Adrenal gland (tissue), 12 donors: ENCODE measurements around the gene DPH7. TPM values are rescaled to one million over a fixed set of nuclear protein-coding genes. Genes with fewer than 3 reads are reported as not detected.
"Not testable (repeated sequence)": the region's sequence is repeated elsewhere in the genome, so short reads cannot be mapped to it uniquely, and the experiment has no call there.

Experiments used
- DNase-seq, 7 donors: peaks; one replicate each; pipeline ENCODE4 v3.0.0-alpha.2; 2019 to 2020
- H3K27ac ChIP-seq, 5 donors: fragments of 200-600 bp; sonication (generic) in 4 of 5; 1 replicate in 3 of 5; 2 replicates in 2 of 5; pipeline versions ENCODE4 v1.5.1 to v1.8.0; 2016 to 2020; ENCODE audit warnings: mild to moderate bottlenecking in 1 of 5
- H3K27me3 ChIP-seq: fragments of 200-600 bp; 2 replicates; pipeline ENCODE4 v1.8.0; 2021
- H3K36me3 ChIP-seq, 2 donors: fragments of 200-600 bp; replicated peaks in 1 of 2; 1 replicate in 1 of 2; 2 replicates in 1 of 2; pipeline versions ENCODE4 v1.5.1 to v1.8.0; 2018 to 2022
- H3K4me1 ChIP-seq, 2 donors: fragments of 200-600 bp; replicated peaks in 1 of 2; 1 replicate in 1 of 2; 2 replicates in 1 of 2; pipeline versions ENCODE4 v1.5.1 to v1.8.0; 2018 to 2021
- H3K4me3 ChIP-seq, 4 donors: fragments of 200-600 bp; sonication (generic) in 3 of 4; one replicate each; pipeline ENCODE4 v1.5.1; 2016 to 2018
- H3K9me3 ChIP-seq, 3 donors: fragments of 200-600 bp; sonication (generic) in 1 of 3; replicated peaks in 1 of 3; 1 replicate in 2 of 3; 2 replicates in 1 of 3; pipeline versions ENCODE4 v1.5.1 to v1.8.0; 2016 to 2021
- POLR2A ChIP-seq, 2 donors: fragments of 450-650 bp; IDR thresholded peaks; one replicate each; pipeline ENCODE4 v1.6.1; 2017; ENCODE audit warnings: antibody characterized with exemption in 2 of 2, mild to moderate bottlenecking in 2 of 2, moderate library complexity in 1 of 2
- WGBS, 4 donors: extraction: QIAGEN DNeasy Blood & Tissue Kit in 2 of 4; methylation state at CpG; one replicate each; pipeline versions ENCODE4 v1.1.5 to v1.1.7; 2013 to 2017; 5-methylcytosine and 5-hydroxymethylcytosine counted together
- intact Hi-C, 2 donors: fragments of 100-400 bp; cut with DNase I; formaldehyde crosslinking; loops; one replicate each; pipeline versions ENCODE4 v1.14.1 to v1.15.0; 2022 to 2023
- polyA plus RNA-seq, 3 donors: library from polyadenylated mRNA; stranded (reverse); fragments of 200-250 nt in 2 of 3; fragments of 350-450 nt in 1 of 3; fragmentation: Illumina TruSeq in 1 of 3; extraction: RNeasy Lipid Tissue Mini Kit (QIAGEN cat#74804) in 1 of 3; gene quantifications; one replicate each; pipeline ENCODE4 v1.2.3, GENCODE V29; 2013 to 2014
- total RNA-seq, 9 donors: library from RNA; depleted of rRNA in 4 of 9; stranded (reverse); fragments of >200 nt in 4 of 9; fragments of 120-200 nt in 1 of 9; fragmentation: NEBNext Ultra II Directional in 1 of 9; extraction: Animal tissue kit (Norgen Biotek cat#: 25700) in 1 of 9; gene quantifications; one replicate each; pipeline versions ENCODE4 v1.1.0 to v1.2.4, GENCODE V29; 2013 to 2023
- TF ChIP-seq, protein P1 (sequence below), 6 experiments: fragments of 450-650 bp in 4 of 6; fragments of 200-600 bp in 2 of 6; sonication (generic) in 1 of 6; IDR thresholded peaks; 1 replicate in 5 of 6; 2 replicates in 1 of 6; pipeline versions ENCODE4 v1.5.1 to v1.8.0; 2016 to 2021; ENCODE audit warnings: antibody characterized with exemption in 6 of 6, mild to moderate bottlenecking in 2 of 6, moderate library complexity in 1 of 6
- donor health status: healthy with polysubstance abuse.
- donor health status: Bipolar disorder and iron deficiency.
- donor health status: DM: yes; HTN: yes; CAD: no.
- donor health status: DM: no; HTN: no; CAD: no.
- donor health status: DM: no; HTN: no; CAD: no.
- donor health status: DM: yes; HTN: yes; CAD: no.

DPH7 gene
- total and polyA plus RNA-seq, 12 donors = 17.2 to 88.3 (median 28.9) TPM

DNA sequence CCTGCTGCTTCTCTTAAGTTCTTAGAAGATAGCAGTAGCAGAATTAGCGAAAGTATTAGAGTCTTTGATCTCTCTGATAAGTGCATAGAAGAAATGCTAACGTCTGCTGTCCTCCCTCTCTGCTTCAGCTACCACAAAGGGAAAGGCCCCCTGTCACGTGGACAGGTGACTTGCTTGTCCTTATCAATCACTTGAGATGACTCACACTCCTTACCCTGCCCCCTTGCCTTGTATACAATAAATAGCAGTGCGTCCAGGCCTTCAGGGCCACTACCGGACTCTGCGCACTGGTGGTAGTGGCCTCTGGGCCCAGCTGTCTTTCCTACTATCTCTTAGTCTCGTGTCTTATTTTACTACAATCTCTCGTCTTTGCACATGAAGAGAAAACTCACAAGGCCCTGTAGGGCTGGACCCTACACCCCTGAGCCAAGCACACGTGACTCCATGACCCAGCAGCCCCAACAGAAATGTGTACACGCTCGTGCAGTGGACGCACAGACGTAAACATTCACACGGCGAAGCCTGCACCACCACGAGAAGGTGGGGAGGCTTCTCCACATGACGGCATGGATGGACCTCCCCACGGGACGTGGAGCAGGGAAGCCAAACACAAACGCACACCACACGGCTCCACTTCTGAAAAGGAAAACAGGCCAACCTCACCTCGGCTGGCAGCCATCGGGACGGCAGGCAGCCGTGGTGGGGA lies 66.8 kb downstream of the DPH7 start:
- Histone ChIP-seq H3K27ac (peak overlapping the region in 2 of 5 donors; percentile 21 to 66), H3K4me3 (no peak overlapping the region), H3K4me1 (no peaks in the 10 kb centered on the region), H3K36me3 (no peaks in the 10 kb centered on the region), H3K27me3 (no peaks in the 10 kb centered on the region), H3K9me3 (no peaks in the 10 kb centered on the region)
- 78 to 85% (median 82%) methylated on average over 23 to 25 of the region's 25 CpGs for WGBS, 4 donors
- intact Hi-C loops = no loop called here
- DNase-seq = peak in 3 of 7 donors; percentile 43 to 63 (median 55)
- no peak for TF ChIP-seq POLR2A (IDR thresholded peaks at IDR 0.05)
- TF ChIP-seq, protein P1, sequence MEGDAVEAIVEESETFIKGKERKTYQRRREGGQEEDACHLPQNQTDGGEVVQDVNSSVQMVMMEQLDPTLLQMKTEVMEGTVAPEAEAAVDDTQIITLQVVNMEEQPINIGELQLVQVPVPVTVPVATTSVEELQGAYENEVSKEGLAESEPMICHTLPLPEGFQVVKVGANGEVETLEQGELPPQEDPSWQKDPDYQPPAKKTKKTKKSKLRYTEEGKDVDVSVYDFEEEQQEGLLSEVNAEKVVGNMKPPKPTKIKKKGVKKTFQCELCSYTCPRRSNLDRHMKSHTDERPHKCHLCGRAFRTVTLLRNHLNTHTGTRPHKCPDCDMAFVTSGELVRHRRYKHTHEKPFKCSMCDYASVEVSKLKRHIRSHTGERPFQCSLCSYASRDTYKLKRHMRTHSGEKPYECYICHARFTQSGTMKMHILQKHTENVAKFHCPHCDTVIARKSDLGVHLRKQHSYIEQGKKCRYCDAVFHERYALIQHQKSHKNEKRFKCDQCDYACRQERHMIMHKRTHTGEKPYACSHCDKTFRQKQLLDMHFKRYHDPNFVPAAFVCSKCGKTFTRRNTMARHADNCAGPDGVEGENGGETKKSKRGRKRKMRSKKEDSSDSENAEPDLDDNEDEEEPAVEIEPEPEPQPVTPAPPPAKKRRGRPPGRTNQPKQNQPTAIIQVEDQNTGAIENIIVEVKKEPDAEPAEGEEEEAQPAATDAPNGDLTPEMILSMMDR (IDR thresholded peaks at IDR 0.05) = no peak

DNA sequence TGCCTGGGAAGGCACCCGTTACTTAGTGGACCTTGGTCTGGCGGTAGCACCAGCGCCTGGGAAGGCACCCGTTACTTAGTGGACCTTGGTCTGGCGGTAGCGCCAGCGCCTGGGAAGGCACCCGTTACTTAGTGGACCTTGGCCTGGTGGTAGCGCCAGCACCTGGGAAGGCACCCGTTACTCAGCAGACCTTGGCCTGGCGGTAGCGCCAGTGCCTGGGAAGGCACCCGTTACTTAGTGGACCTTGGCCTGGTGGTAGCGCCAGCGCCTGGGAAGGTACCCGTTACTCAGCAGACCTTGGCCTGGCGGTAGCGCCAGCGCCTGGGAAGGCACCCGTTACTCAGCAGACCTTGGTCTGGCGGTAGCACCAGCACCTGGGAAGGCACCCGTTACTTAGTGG lies 67.6 kb downstream of the DPH7 start:
- intact Hi-C loops, H3K27me3 ChIP-seq, H3K4me1 ChIP-seq, H3K9me3 ChIP-seq, H3K4me3 ChIP-seq, H3K36me3 ChIP-seq: not testable (repeated sequence)
- WGBS, 4 donors = 55 to 74% (median 64%) methylated on average over 1 to 22 of the region's 22 CpGs
- DNase-seq = peak in 3 of 7 donors; percentile 45 to 55 (median 46)
- peak overlapping the region in 2 of 5 donors; percentile 21 to 66 for H3K27ac ChIP-seq

DNA sequence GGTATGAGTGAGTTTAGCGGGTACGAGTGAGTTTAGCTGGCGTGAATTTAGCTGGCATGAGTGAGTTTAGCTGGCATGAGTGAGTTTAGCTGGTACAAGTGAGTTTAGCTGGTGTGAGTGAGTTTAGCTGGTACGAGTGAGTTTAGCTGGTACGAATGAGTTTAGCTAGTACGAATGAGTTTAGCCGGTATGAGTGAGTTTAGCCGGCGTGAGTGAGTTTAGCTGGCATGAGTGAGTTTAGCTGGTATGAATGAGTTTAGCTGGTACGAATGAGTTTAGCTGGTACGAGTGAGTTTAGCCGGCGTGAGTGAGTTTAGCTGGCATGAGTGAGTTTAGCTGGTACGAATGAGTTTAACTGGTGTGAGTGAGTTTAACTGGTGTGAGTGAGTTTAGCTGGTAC lies 69.5 kb downstream of the DPH7 start:
- Histone ChIP-seq H3K4me1 (no peaks in the 10 kb centered on the region), H3K4me3 (no peak overlapping the region), H3K27me3 (no peaks in the 10 kb centered on the region), H3K36me3 (no peaks in the 10 kb centered on the region), H3K9me3 (no peaks in the 10 kb centered on the region), H3K27ac (no peak overlapping the region)
- TF ChIP-seq, protein P1 (IDR thresholded peaks at IDR 0.05) = no peak
- TF ChIP-seq POLR2A (IDR thresholded peaks at IDR 0.05) = no peak
- intact Hi-C loops = no loop called here
- DNase-seq = no peak
- 86 to 96% (median 90%) methylated on average over 14 of the region's 14 CpGs for WGBS, 4 donors

DNA sequence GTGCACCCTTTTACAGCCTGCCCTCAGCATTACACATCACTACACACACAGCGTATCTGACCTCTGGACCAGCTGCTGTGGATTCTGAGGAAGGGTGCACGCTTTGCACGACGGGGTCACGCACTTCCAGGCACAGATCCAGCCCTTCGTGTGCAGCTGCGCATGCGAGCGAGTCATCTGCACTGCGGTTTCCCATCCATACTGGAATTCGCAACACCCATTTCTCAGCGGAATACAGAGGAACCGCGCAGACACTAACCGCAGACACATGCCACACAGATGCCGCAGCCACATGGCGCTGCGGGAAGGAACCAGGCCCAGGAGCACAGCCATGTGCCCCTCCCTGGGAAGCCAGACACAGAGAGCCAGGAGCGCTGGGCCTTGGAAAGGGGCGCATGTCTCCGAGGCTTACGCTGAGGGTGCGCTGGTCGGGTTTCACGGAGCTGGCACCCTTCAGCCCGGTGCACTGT lies 72.0 kb downstream of the DPH7 start:
- no peak for TF ChIP-seq POLR2A (IDR thresholded peaks at IDR 0.05)
- TF ChIP-seq, protein P1 (IDR thresholded peaks at IDR 0.05) = no peak
- H3K27ac ChIP-seq = no peak overlapping the region
- no peaks in the 10 kb centered on the region for H3K27me3 ChIP-seq
- no peak for DNase-seq
- no peaks in the 10 kb centered on the region for H3K4me1 ChIP-seq
- no peaks in the 10 kb centered on the region for H3K36me3 ChIP-seq
- 91 to 96% (median 93%) methylated on average over 5 to 26 of the region's 26 CpGs for WGBS, 4 donors
- no peaks in the 10 kb centered on the region for H3K9me3 ChIP-seq
- H3K4me3 ChIP-seq = no peak overlapping the region
- intact Hi-C loops = no loop called here

DNA sequence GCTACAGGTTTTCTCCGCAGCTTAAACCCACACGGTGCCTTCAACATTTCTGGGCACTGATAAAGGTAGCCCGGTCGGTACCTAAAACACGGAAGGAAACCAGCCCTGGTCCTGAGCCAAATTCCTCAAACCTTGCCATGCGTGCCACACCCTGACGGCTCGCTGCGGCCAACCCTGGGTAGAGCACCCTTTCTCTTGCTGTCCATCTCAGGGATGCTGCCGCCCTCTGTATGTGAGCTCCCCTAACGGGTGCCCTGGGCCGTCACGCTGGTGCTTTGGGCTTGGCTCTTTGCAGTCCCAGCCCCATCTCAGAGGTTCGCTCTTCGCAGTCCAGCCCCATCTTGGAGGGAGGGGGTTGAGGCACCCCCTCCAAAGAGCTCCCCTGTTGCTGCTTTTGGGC lies 72.5 kb downstream of the DPH7 start:
- WGBS, 4 donors = 91 to 97% (median 94%) methylated on average over 10 to 15 of the region's 15 CpGs
- no peak overlapping the region for H3K27ac ChIP-seq
- no peaks in the 10 kb centered on the region for H3K4me1 ChIP-seq
- no peaks in the 10 kb centered on the region for H3K36me3 ChIP-seq
- TF ChIP-seq POLR2A (IDR thresholded peaks at IDR 0.05) = no peak
- TF ChIP-seq, protein P1 (IDR thresholded peaks at IDR 0.05) = no peak
- no peaks in the 10 kb centered on the region for H3K9me3 ChIP-seq
- H3K4me3 ChIP-seq = no peak overlapping the region
- intact Hi-C loops = no loop called here
- no peaks in the 10 kb centered on the region for H3K27me3 ChIP-seq
- no peak for DNase-seq
